ENCODE measurements around the gene SMIM14.
"Not testable (repeated sequence)": the region's sequence is repeated elsewhere in the genome, so short reads cannot be mapped to it uniquely, and the experiment has no call there.

The SMIM14 gene

DNA sequence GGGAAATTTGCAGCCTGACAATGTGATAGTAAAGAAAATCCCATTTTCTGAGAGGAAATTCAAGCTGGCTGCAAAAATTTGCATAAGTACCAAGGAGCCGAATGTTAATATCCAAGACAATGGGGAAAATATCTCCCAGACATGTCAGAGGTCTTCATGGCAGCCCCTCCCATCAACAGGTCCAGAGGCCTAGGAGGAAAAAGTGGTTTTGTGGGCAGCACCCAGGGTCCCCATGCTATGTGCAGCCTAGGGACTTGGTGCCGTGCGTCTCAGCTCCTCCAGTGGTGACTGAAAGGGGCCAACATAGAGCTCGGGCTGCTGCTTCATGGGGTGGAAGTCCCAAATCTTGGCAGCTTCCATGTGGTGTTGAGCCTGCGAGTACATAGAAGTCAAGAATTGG lies 105.1 kb downstream of the SMIM14 start:
- no peak for DNase-seq (ENCODE audit: low read depth, low spot score)

DNA sequence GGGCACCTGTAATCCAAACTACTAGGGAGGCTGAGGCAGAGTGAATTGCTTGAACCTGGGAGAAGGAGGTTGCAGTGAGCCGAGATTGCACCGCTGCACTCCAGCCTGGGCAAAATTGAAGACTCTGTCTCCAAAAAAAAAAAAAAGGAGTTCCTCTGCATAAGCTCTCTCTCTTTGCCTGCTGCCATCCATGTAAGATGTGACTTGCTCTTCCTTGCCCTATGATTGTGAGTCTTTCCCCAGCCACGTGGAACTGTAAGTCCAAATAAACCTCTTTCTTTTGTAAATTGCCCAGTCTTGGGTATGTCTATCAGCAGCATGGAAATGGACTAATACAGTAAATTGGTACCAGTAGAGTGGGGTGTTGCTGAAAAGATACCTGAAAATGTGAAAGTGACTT lies 106.4 kb downstream of the SMIM14 start:
- DNase-seq (ENCODE audit: low read depth, low spot score), result not testable (repeated sequence)

DNA sequence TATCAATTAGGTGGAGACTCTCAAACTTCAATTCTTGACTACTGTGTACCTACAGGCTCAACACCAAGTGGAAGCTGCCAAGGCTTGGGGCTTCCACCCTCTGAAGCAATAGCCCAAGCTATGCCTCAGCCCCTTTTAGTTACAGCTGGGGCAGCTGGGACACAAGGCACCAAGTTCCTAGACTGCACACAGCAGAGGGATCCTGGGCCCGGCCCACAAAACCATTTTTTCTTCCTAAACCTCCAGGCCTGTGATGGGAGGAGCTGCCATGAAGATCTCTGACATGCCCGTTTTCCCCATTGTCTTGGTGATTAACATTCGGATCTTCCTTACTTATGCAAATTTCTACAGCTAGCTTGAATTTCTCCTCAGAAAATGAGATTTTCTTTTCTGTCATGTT lies 108.0 kb downstream of the SMIM14 start:
- DNase-seq (ENCODE audit: low read depth, low spot score), result no peak

DNA sequence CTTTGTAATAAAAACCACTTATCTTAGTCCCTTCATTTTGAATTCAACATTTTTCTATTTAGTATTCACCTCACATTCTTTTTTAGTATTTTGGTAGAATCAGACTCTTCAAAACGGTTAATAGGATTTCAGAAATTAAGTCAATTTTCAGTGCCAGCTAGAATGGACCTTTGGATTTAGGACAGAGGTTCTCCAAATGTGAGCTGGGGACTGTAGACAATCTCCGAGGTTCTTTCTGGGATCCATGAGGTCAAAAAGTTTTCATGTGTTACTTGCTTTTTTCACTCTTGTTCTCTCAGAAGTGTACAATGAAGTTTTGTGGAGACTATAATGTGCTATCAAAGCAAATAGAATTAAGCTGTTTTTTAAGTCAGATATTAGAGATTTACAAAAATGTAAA lies 109.1 kb downstream of the SMIM14 start:
- DNase-seq (ENCODE audit: low read depth, low spot score), result no peak

DNA sequence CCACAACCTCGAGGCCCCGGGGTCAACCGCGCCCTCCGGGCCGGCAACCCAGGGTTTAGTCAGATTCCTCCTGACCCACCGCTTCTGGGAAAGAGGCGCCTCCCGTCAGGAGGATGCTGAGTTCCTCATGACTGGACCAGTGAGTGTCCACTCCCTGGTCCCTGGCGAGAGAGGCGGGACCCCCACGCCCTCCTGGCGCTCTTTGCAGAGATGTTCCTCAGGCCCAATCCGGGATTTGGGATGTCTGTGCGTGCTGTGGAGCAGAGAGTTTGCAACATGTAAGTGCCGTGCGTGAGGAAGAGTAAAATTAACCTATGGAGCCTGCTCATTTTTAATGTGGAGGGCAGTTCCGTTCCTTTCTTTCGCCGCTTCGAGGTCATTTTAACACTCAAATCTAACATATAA lies 110.6 kb downstream of the SMIM14 start:
- DNase-seq (ENCODE audit: low read depth, low spot score), result peak; percentile 55

DNA sequence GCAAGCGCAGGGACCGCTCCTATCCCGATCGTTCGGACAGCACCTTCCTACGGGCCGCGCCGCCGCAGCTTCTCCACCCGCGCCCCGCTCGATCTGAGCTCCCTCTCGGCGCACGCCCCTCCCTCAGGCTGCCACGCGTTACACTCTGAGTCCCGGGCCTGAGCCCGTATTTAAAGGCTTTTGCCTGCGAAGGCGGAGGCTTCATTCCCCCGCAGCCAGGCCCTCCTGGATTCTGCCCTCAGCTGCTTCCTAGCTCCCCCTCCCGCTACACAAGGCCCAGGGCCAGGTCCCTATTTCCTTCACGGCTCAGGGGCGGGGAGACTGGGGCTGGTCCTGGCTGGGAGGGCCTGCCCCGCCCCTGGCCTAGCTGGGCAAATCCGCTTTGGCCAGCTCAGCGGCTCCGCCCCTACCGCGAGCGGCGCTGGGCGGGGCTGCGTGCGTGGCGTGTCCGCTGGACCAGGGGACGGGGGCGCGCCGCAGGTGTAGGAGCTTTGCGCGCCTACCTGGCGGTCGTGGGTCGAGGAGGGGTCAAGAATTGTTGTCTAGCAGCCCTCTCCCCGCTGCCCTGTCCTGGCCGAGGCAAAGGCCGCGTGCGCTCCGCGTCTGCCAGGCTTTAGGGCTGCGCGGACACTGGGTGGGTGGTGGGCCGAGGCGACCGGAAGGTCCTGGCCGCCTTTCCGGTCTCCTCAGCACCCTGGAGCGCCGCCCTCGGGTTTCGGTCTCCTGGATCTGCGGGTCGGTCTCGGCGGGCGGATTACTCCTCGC lies 111.2 kb downstream of the SMIM14 start, which contains the start of gene UGDH:
UGDH (minus strand) TSS at position 144 of the 765 bp plus-strand sequence. CDS start 5,927 bp downstream, outside the sequence.
- peak; percentile 97 for DNase-seq (ENCODE audit: low read depth, low spot score)

DNA sequence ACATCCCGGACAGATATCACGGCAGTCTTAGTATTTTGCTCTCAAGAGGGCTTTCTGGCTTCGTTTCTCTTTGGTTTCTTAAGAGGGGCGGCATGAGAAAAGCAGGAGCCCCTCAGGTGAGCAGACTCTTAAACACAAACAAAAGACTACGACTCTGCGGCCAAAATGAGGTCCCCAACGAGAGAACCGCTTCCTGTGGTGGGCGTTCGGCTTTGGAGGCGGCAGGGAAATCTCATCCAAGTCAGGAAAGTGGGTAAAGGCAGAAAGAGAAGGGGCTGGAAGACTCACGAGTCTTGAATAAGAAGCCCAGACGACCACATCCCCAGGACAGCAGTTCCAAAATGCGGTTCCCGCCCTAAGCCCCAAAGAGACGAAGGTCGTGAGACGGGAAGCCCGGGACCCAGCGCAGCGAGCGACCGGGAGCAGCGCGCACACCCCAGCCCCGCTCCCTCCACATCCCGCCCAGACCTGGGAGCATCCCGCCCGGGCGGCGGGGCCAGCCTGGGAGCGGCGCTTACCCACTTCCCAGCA lies 111.8 kb downstream of the SMIM14 start:
- DNase-seq (ENCODE audit: low read depth, low spot score), result no peak

DNA sequence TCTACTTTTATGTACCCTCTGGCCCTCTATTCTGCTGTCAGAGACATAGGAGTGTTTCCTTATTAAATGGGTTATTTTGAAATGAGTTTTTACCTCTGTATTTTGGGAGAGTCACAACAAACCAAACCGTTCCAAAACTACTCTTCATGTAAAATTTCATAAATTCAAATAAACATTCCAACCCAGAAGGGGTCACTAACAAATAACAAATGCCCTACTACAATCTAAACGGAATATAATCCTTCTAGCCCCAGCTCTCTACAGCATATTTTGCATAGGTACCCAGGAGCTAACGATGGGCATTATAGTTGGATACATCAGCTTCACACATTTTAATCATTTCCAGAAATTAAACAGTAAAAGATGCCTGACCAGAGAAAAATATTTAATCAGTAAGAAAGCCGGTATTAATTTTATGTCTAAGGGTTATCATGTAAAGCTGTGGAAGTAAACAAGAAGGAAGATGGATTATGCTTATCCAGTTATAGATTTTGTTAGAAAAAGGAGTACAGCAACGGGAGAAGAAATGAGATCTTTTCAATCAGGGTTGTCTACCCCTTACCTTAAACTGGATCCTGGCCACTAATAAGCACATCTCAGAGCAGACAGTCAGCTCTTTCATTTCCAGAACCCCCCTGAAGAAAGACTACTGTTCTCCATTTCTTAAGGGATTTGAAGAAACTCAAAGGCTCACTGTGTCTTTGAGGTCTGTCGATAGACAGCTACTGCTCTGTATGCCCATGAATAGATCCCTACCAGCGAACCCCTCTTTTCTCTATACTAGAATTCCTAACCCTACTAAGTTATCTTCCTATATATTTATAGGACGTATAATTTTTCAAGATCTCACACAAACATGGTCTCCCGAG lies 112.6 kb downstream of the SMIM14 start:
- DNase-seq (ENCODE audit: low read depth, low spot score), result no peak

DNA sequence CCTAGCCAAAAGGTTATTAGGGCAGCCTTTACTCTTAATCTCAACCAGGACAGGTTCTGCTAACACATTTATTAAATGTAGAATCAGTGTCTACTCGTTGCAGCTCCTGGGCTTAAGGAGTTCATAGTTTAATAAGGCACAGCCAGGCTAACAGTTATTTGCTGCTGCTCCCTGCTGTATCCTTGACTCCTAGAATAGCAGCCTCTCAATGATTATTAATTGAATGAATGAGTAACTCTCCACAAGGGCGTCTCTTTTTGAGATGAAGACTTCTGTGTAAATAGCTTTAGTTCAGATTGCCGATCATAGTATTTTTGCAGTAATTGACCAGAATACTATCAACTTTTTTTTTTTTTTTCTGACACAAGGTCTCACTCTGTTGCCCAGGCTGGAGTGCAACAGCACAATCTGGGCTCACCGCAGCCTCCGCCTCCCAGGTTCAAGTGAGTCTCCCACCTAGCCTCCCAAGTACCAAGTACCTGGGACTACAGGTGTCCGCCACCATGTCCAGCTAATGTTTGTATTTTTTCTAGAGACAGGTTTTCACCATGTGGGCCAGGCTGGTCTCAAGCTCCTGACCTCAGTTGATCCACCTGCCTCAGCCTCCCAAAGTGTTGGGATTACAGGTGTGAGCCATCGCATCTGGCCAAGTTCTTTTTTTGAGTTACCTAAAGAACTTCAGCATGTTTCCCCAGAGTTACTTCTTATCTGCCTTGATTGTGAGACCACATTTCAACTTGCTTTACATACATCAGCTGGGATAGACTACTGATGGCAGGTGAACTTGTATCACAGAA lies 114.3 kb downstream of the SMIM14 start:
- DNase-seq (ENCODE audit: low read depth, low spot score), result no peak

DNA sequence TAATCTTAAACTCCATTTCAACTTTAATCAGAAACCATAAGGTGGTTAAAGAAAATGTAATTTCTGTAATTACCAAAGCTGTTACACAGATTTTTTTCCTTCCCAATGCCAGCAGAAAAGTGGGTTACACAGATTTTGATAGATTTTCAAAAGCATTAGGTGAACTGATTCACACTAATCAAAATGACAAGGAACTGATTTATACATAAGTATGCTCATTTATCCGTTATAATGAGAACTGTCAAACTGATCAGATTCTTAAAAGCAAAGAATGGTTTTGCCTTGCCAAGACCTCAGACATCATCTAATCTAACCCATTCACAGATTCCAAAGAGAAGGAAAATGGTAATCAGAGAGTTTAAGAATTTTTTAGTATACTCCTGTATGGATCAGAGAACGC lies 116.6 kb downstream of the SMIM14 start:
- no peak for DNase-seq (ENCODE audit: low read depth, low spot score)

DNA sequence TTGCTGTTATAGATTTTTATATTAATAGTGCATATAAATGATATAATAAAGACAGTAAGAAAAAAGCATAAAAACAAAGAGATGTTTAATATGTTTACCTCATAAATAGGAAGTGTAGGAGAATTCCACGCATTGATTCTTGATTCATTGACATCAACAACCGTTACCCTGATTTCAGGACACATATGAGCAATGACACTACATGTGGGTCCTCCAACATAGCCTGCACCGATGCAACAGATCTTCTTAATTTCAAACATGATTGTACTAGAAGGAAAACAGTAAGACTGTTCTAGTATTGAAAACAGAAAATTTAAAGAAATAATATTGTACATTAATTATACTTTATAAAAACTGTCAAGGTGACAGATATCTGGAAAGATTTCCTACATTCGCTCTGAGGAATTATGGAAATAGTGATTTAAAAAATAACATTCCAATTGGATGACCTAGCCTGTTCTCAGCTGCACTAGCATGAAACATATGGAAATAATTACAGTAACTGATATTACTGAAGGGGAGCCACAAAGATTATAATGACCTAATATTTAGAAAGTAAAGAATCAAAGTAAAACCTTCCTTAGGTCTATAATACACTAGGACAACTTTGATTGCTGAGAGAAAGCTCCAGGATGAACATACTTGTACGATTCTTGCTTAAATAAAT lies 117.3 kb downstream of the SMIM14 start:
- no peak for DNase-seq (ENCODE audit: low read depth, low spot score)

DNA sequence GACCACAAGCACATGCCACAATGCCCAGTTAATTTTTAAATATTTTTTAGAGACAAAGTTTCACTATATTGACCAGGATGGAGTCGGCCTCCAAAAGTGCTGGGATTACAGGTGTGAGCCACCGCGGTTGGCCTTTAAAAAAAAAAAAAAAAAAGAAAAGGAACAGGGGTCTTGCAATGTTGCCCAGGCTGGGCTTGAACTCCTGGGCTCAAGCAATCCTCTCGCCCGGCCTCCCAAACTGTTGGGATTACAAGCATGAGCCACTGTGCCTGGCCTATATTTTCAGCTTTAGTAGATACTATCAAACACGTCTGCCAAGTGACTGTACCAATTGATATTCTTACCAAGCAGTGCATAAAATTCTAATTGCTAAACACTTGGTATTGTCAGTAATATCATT lies 120.2 kb downstream of the SMIM14 start:
- DNase-seq (ENCODE audit: low read depth, low spot score), result no peak

DNA sequence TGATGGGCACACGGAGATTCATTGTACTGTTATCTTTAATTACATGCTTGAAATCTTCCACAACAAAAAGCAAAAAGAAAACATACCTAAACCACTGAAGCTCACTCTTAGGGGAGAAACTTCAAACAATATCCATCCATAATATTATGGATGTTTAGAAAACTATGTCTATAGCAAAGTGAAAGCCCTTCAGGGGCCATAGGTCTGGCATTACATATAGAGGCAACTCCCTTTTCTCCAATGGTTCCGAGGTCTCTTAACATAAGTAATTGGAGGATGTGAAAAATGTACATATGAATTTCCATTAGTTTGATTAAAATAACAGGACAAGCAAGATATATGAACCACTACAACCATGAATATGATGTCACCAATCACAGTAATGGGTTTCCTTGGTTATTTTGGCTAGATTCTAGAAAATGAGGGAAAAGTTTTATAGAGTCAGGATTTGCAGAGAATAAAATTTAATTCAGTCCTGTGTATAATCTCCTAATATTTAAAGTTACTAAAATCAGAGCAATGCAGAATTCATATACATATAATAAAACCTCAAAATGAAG lies 122.2 kb downstream of the SMIM14 start:
- no peak for DNase-seq (ENCODE audit: low read depth, low spot score)

DNA sequence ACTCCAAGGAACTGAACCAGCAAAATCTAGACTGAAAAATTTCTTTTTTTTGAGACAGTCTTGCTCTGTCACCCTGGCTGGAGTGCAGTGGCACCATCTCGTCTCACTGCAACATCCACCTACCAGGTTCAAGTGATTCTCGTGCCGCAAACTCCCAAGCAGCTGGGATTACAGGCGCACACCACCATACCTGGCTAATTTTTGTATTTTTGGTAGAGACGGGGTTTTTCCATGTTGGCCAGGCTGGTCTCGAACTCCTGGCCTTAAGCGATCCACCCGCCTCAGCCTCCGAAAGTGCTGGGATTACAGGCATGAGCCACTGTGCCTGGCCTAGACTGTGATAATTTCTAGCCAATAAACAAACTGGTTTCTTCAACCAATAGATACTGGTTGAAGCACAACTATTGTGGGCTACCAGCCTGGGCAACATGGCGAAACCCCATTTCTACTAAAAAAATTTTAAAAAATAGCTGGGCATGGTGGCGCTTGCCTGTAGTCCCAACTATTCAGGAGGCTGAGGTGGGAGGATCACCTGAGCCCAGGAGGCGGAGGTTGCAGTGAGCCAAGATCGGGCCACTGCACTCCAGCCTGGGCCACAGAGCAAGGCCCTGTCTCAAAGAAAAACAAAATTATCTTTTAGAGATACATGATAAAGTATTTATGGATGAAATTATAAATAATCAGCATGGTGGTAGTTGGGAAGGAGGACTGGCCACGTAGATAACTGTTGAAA lies 122.8 kb downstream of the SMIM14 start:
- not testable (repeated sequence) for DNase-seq (ENCODE audit: low read depth, low spot score)

DNA sequence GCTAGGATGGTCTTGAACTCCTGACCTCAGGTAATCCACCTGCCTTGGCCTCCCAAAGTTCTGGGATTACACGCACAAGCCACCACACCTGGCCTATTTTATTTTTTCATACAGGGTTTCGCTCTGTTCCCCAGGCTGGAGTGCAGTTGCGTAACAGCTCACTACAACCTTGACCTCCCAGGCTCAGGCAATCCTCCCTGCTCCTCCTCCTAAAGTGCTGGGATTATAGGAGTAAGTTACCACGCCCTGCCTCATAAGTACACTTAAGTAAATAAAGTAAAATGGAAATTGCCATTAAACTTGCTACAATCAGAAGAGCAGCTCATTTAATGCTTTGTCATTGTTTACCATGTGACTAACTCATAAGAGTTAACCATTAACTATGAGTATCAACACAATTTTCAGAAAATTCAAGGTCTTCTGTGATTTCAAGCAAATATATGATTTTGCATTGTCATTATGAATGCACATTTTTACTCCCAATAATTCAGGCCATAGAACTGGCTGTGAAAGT lies 123.7 kb downstream of the SMIM14 start:
- DNase-seq (ENCODE audit: low read depth, low spot score), result no peak

DNA sequence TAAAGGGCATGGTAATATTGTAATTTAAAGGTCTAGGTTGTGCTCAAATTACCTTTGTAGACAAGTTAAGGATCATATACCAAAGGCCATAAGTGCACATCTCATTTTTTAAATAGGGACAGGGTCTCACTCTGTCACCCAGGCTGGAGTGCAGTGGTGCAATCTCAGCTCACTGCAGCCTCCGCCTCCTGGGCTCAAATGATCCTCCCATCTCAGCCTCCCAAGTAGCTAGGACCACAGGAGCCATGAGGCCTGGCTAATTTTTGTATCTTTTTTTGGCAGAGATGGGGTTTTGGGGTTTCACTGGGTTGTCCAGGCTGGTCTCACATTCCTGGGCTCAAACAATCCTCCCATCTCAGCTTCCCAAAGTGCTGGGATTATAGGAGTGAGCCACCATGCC lies 124.4 kb downstream of the SMIM14 start:
- DNase-seq (ENCODE audit: low read depth, low spot score), result not testable (repeated sequence)

DNA sequence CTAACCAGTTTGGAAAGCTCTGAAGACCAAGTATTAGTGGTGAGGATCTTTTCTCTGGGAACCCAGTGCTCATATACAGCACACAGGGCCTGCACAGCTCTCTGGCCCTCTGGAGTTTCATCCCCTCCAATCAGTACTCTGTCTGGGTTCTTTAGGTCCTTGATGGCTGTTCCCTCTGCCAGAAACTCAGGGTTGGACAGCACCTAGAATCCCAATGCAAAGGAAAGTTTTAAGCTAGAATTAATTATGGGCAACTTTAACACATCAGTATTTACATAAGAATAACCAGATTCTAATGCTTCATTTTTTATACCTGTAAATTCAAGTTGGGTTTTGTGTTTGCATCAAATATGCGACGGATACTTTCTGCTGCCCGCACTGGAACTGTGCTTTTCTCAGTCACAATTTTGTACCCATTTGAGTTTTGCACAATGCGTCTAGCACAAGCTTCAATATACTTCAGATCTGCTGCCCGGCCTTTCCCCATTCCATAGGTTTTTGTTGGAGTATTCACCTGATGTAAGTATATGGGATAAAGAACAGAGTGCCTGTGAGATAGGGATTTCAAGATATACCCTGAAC lies 128.2 kb downstream of the SMIM14 start:
- DNase-seq (ENCODE audit: low read depth, low spot score), result no peak

DNA sequence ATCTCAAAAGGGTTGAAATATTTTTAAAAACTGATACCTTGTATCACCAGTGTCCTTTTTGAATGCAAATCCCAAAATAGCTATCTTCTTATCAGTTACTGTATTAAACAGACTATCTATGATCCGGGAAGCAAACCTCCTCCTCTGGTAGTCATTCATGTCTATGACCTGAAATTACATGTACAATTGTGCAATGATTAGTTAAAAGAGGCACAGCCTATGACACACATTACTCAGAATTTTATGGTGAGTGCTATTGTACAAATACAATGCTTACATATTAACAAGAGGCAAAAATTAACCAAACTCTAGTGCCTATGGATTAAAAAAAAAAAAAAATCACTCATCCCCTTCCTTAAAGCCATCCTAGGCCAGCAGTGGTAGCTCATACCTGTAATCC lies 133.1 kb downstream of the SMIM14 start:
- DNase-seq (ENCODE audit: low read depth, low spot score), result no peak

DNA sequence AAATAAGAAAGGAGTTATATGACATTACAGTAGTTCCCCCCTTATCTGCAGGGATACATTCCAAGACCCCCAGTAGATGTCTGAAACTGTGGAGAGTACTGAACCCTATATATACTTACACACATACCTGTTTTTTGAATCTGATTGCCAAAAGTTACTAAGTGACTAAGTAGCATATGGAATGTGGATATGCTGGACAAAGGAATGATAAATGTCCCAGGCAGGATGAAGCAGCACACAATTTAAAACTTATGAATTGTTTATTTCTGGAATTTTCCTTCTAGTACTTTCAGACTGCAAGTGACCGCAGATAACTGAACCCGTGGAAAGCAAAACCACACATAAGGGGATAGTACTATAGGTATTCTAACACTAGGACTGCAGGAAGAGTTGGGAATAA lies 134.1 kb downstream of the SMIM14 start:
- no peak for DNase-seq (ENCODE audit: low read depth, low spot score)

DNA sequence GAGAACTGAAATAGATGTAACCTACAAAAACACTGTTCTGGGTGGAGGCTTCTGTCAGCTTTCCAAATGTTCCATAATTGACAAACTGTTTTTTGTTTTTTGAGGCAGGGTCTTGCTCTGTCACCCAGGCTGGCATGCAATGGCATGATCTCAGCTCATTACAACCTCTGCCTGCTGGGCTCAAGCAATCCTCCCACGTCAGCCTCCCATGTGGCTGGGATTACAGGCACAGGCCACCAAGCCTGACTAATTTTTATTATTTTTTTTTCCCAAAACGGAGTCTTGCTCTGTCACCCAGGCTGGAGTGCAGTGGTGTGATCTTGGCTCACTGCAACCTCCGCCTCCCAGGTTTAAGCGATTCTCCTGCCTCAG lies 136.0 kb downstream of the SMIM14 start:
- DNase-seq (ENCODE audit: low read depth, low spot score), result not testable (repeated sequence)
